ENCODE measurements around the gene CAMK1D.

DNA sequence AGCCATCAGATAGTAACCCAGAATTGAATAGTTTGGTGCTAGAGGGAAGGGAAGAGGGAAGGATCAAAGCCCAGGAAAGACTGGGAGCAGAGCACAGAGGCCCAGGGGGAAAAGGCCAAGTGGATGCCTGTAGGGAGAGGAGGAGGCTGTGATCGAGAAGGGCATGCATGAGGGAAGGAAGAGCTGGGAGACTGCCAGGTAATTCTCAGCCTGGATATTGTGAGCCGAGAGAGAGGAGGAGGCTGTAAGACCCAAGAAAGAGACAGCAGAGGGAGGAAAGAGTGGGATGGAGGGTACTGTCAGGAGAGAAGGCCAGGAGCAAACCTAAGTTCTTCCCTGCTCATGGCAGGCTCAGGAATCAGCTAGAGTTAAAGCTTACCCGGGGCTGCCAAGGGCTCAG, 474.0 kb downstream of the CAMK1D start:
- TF ChIP-seq, protein P1, sequence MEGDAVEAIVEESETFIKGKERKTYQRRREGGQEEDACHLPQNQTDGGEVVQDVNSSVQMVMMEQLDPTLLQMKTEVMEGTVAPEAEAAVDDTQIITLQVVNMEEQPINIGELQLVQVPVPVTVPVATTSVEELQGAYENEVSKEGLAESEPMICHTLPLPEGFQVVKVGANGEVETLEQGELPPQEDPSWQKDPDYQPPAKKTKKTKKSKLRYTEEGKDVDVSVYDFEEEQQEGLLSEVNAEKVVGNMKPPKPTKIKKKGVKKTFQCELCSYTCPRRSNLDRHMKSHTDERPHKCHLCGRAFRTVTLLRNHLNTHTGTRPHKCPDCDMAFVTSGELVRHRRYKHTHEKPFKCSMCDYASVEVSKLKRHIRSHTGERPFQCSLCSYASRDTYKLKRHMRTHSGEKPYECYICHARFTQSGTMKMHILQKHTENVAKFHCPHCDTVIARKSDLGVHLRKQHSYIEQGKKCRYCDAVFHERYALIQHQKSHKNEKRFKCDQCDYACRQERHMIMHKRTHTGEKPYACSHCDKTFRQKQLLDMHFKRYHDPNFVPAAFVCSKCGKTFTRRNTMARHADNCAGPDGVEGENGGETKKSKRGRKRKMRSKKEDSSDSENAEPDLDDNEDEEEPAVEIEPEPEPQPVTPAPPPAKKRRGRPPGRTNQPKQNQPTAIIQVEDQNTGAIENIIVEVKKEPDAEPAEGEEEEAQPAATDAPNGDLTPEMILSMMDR (IDR thresholded peaks at IDR 0.05), result no peak
- TF ChIP-seq POLR2A (IDR thresholded peaks at IDR 0.05), result no peak
- no peak for TF ChIP-seq EP300 (IDR thresholded peaks at IDR 0.05)

Measured in stomach (tissue), 4 donors.